A673 (cell line): ENCODE results near the gene SUPT3H.

Source experiments
- EZH2 ChIP-seq: fragments of 200-600 bp; sonication (generic); IDR thresholded peaks from 2 replicates; pipeline ENCODE4 v1.6.1; 2017; ENCODE audit warnings: borderline replicate concordance, low read depth, mild to moderate bottlenecking, mixed read lengths, antibody characterized with exemption, low read length; ENCODE audit not compliant: poor library complexity, severe bottlenecking
- TF ChIP-seq, protein P1 (sequence below): fragments of 300-800, 200-600 bp; sonication (generic); conservative IDR thresholded peaks from 2 replicates; pipeline ENCODE4 v1.5.1; 2017; ENCODE audit warnings: low read depth, mild to moderate bottlenecking, antibody characterized with exemption, low read length, moderate library complexity, mixed read lengths

DNA sequence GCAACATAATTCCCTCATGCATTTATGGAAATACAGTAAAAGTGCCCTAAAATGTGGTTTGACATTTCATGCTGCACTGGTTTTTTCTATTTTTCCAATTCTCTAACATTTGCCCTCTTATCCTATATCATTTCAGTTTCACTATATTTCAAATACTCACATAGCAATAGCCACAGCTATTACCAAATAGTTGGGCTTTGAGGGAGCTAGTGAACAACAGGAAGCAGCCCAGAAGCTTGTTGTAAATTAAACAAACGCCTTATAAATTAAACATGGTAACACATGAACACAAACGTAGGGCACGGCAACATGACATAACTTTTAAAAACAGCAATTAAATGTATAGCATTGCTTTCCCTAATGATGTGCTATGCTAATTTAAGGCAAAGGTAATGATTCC lies 521.3 kb downstream of the SUPT3H start:
- TF ChIP-seq, protein P1, sequence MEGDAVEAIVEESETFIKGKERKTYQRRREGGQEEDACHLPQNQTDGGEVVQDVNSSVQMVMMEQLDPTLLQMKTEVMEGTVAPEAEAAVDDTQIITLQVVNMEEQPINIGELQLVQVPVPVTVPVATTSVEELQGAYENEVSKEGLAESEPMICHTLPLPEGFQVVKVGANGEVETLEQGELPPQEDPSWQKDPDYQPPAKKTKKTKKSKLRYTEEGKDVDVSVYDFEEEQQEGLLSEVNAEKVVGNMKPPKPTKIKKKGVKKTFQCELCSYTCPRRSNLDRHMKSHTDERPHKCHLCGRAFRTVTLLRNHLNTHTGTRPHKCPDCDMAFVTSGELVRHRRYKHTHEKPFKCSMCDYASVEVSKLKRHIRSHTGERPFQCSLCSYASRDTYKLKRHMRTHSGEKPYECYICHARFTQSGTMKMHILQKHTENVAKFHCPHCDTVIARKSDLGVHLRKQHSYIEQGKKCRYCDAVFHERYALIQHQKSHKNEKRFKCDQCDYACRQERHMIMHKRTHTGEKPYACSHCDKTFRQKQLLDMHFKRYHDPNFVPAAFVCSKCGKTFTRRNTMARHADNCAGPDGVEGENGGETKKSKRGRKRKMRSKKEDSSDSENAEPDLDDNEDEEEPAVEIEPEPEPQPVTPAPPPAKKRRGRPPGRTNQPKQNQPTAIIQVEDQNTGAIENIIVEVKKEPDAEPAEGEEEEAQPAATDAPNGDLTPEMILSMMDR = no peak
- no peak for TF ChIP-seq EZH2
